HCT116 (cell line): Measurements from ENCODE around the gene ARPP21. TPM values are rescaled to one million over a fixed set of nuclear protein-coding genes. Genes with fewer than 3 reads are reported as not detected.

Source experiments
- ATAC-seq: fragments of 200-7000 bp; cut with Tn5 transposase; 2 replicates; pipeline ENCODE4 v1.9.1; 2020; ENCODE audit warnings: mild to moderate bottlenecking, moderate library complexity
- BruUV-seq: library from RNA; stranded (reverse); fragments of 400-500 nt; replicated peaks from 2 replicates; lab custom pipeline; 2021; lab: Mats Ljungman, UMichigan
- CTCF ChIA-PET: fragments of 300-600 bp; sonication (Branson Sonifier 250); formaldehyde crosslinking; loops from one replicate; lab custom pipeline; 2021; ENCODE audit warnings: antibody characterized with exemption; lab: Charles Lee
- POLR2A ChIA-PET: fragments of 300-600, 350-600 bp; sonication (Branson Sonifier 250); formaldehyde crosslinking; loops from one replicate; lab custom pipeline; 2021; ENCODE audit warnings: antibody characterized with exemption; lab: Charles Lee
- RAD21 ChIA-PET, 2 experiments: fragments of 300-600 bp; sonication (Branson Sonifier 250); formaldehyde crosslinking; loops; one replicate each; lab custom pipeline; 2023; ENCODE audit warnings: low total read pairs in 2 of 2; ENCODE audit not compliant: uncharacterized antibody in 2 of 2, unreplicated experiment in 2 of 2, low non-redundant PET in 1 of 2; lab: Charles Lee
- DNase-seq: peaks from one replicate; pipeline ENCODE4 v3.0.0-alpha.2; 2010; ENCODE audit warnings: low read depth, low spot score
- H2AFZ ChIP-seq: fragments of 200-600 bp; shearing (Covaris generic), sonication (generic); 2 replicates; pipeline ENCODE4 v1.6.1; 2017; ENCODE audit warnings: low read depth, mixed run types, mixed read lengths, antibody characterized with exemption, low read length; ENCODE audit not compliant: poor library complexity, severe bottlenecking
- H3K27ac ChIP-seq: 2 replicates; pipeline ENCODE4 v1.5.1; 2012; ENCODE audit warnings: low read depth, low read length
- H3K27me3 ChIP-seq: fragments of 200-600 bp; sonication (generic); 2 replicates; pipeline ENCODE4 v1.6.1; 2016; ENCODE audit warnings: mixed run types, low read length, mixed read lengths; ENCODE audit not compliant: insufficient read depth
- H3K36me3 ChIP-seq, 2 experiments: fragments of 200-500 bp in 1 of 2; fragments of 200-600 bp in 1 of 2; sonication (Bioruptor generic) in 1 of 2; sonication (generic) in 1 of 2; 2 replicates each; pipeline versions ENCODE4 v1.5.1 to v1.6.1; 2014 to 2016; ENCODE audit warnings: low read length in 2 of 2, inconsistent platforms in 1 of 2, mixed read lengths in 1 of 2, mixed run types in 1 of 2; ENCODE audit not compliant: insufficient read depth in 2 of 2, control insufficient read depth in 1 of 2
- H3K4me1 ChIP-seq, 2 experiments: fragments of 200-600 bp in 1 of 2; sonication (generic) in 1 of 2; 2 replicates each; pipeline versions ENCODE4 v1.5.1 to v1.6.1; 2012 to 2017; ENCODE audit warnings: low read length in 2 of 2, inconsistent platforms in 1 of 2, mild to moderate bottlenecking in 1 of 2, mixed read lengths in 1 of 2, mixed run types in 1 of 2, moderate library complexity in 1 of 2; ENCODE audit not compliant: insufficient read depth in 2 of 2, control insufficient read depth in 1 of 2
- H3K4me2 ChIP-seq: fragments of 200-600 bp; sonication (generic); 2 replicates; pipeline ENCODE4 v1.6.1; 2017; ENCODE audit warnings: mixed run types, low read length, mixed read lengths
- H3K4me3 ChIP-seq, 2 experiments: fragments of 200-600 bp in 1 of 2; sonication (generic) in 1 of 2; replicated peaks in 1 of 2; 2 replicates each; pipeline ENCODE4 v1.5.1; 2011 to 2016; ENCODE audit warnings: low read length in 2 of 2, control low read depth in 1 of 2, low read depth in 1 of 2, mild to moderate bottlenecking in 1 of 2, mixed read lengths in 1 of 2, mixed run types in 1 of 2
- H3K79me2 ChIP-seq: fragments of 200-600 bp; sonication (generic); 2 replicates; pipeline ENCODE4 v1.6.1; 2017; ENCODE audit warnings: mild to moderate bottlenecking, mixed run types, low read length, moderate library complexity, mixed read lengths; ENCODE audit not compliant: insufficient read depth
- H3K9ac ChIP-seq: fragments of 200-600 bp; sonication (generic); 2 replicates; pipeline ENCODE4 v1.6.1; 2016; ENCODE audit warnings: low read length, mixed read lengths
- H3K9me2 ChIP-seq: fragments of 200-600 bp; sonication (generic), shearing (Covaris generic); 2 replicates; pipeline ENCODE4 v1.6.1; 2017; ENCODE audit warnings: mixed run types, mild to moderate bottlenecking, moderate library complexity; ENCODE audit not compliant: insufficient read depth
- H3K9me3 ChIP-seq, 2 experiments: fragments of 200-500 bp in 1 of 2; fragments of 200-600 bp in 1 of 2; sonication (Bioruptor generic) in 1 of 2; sonication (generic) in 1 of 2; 2 replicates each; pipeline ENCODE4 v1.6.1; 2014 to 2017; ENCODE audit warnings: low read length in 2 of 2, mixed read lengths in 2 of 2, inconsistent platforms in 1 of 2, low read depth in 1 of 2, mild to moderate bottlenecking in 1 of 2, mixed run types in 1 of 2, moderate library complexity in 1 of 2; ENCODE audit not compliant: control insufficient read depth in 1 of 2, insufficient read depth in 1 of 2
- H4K20me1 ChIP-seq: fragments of 200-600 bp; sonication (generic), shearing (Covaris generic); 2 replicates; pipeline ENCODE4 v1.6.1; 2017; ENCODE audit warnings: mixed run types, mild to moderate bottlenecking, moderate library complexity; ENCODE audit not compliant: insufficient read depth
- CBX3 ChIP-seq: IDR thresholded peaks from 2 replicates; pipeline ENCODE4 v1.6.1; 2012; ENCODE audit warnings: low read depth
- CEBPB ChIP-seq: IDR thresholded peaks from 2 replicates; pipeline ENCODE4 v1.6.1; 2012; ENCODE audit warnings: low read depth
- EZH2 ChIP-seq: fragments of 200-600 bp; sonication (generic); IDR thresholded peaks from 2 replicates; pipeline ENCODE4 v1.6.1; 2017; ENCODE audit warnings: antibody characterized with exemption, mixed run types
- EZH2phosphoT487 ChIP-seq: fragments of 200-600 bp; IDR thresholded peaks from 2 replicates; pipeline ENCODE4 v1.6.1; 2018; ENCODE audit warnings: antibody characterized with exemption, borderline replicate concordance
- FOSL1 ChIP-seq: IDR thresholded peaks from 2 replicates; pipeline ENCODE4 v1.6.1; 2012; ENCODE audit warnings: low read depth
- JUND ChIP-seq: IDR thresholded peaks from 2 replicates; pipeline ENCODE4 v1.6.1; 2012
- POLR2A ChIP-seq: IDR thresholded peaks from 2 replicates; pipeline ENCODE4 v1.7.0; 2011; ENCODE audit warnings: borderline replicate concordance; ENCODE audit not compliant: insufficient read depth, insufficient read length; ENCODE audit errors: extremely low read depth
- SIN3A ChIP-seq: IDR thresholded peaks from 2 replicates; pipeline ENCODE4 v1.6.1; 2012; ENCODE audit warnings: low read depth
- SP1 ChIP-seq: IDR thresholded peaks from 2 replicates; pipeline ENCODE4 v1.6.1; 2012; ENCODE audit warnings: low read depth
- SRF ChIP-seq: IDR thresholded peaks from 2 replicates; pipeline ENCODE4 v1.6.1; 2012; ENCODE audit warnings: low read depth
- ZNF274 ChIP-seq: fragments of 200-500 bp; sonication (Bioruptor generic); IDR thresholded peaks from 2 replicates; pipeline ENCODE4 v1.6.1; 2014; ENCODE audit warnings: mild to moderate bottlenecking, low read depth, low read length, inconsistent platforms
- intact Hi-C: fragments of 100-400 bp; cut with micrococcal nuclease; formaldehyde crosslinking; loops from 2 replicates; pipeline ENCODE4 v1.10.0; 2022
- total RNA-seq: library from RNA; stranded (reverse); gene quantifications from one replicate; pipeline ENCODE4 v1.2.1, GENCODE V29; 2021; ENCODE audit not compliant: unreplicated experiment
- TF ChIP-seq, protein P1 (sequence below): IDR thresholded peaks from 2 replicates; pipeline ENCODE4 v1.6.1; 2012
- TF ChIP-seq, protein P2 (sequence below): IDR thresholded peaks from 2 replicates; pipeline ENCODE4 v1.6.1; 2011; ENCODE audit warnings: mild to moderate bottlenecking, low read length, moderate library complexity; ENCODE audit not compliant: insufficient replicate concordance; ENCODE audit errors: extremely low read depth
- TF ChIP-seq, protein P3 (sequence below): IDR thresholded peaks from 2 replicates; pipeline ENCODE4 v1.6.1; 2012

ARPP21 gene
- total RNA-seq, 1 experiment from 2014 or later: not detected

DNA sequence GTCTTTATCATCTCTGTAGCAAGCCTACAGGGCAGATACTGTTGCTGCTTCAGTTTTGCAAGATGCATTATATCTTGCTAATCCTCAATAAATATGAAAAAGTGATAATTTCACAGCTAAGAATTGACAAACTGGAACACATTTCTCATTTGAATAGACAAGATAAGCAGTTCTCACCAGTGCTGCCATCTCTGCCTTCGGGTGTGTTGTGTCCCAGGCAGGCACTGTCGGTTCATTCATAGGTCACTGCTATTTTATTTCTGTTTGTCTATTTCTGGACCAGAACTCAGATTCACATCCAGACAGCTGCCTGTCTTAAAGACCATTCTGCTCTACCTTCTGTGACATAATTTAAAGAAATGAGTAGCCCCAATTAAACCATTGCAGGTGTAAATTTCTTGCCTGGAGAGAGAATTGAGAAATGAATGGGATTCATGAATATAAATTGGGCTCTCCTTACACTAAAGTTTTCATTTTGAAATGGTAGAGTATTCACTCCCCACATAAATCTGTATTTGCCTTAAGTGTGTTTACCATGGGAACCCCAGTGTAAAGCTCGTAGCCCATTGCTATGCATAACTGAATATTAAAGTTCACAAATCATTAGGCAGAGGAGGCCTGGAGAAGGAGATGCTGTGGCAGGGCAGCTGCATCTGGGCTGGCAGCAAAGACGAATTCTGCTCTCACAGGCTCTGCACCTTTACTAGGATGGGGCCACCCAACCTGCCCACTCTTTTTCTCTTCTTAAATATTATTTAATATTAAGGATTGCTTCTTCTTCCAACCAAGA, 149.9 kb downstream of the ARPP21 start:
- Histone ChIP-seq H4K20me1 (no peaks in the 10 kb centered on the region), H3K9me3 (peaks cover 3 to 13% of the 10 kb centered on the region in 2 experiments; a peak in 2 of 4 replicates), H3K4me3 (no peak overlapping the region), H3K36me3 (no peaks in the 10 kb centered on the region), H3K27ac (no peak overlapping the region), H3K9me2 (no peaks in the 10 kb centered on the region), H3K4me1 (no peaks in the 10 kb centered on the region), H3K4me2 (no peak overlapping the region), H3K27me3 (no peaks in the 10 kb centered on the region), H3K79me2 (no peaks in the 10 kb centered on the region), H3K9ac (no peak overlapping the region), H2AFZ (no peak overlapping the region)
- intact Hi-C loops: no loop called here
- DNase-seq (no peak), ATAC-seq (no peak)
- no TSS peak for BruUV-seq
- ChIA-PET POLR2A (no interaction called here), RAD21 (no interaction called here), CTCF (no interaction called here)
- TF ChIP-seq, protein P1, sequence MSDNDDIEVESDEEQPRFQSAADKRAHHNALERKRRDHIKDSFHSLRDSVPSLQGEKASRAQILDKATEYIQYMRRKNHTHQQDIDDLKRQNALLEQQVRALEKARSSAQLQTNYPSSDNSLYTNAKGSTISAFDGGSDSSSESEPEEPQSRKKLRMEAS: no peak
- TF ChIP-seq SRF (no peak), EZH2 (no peak), JUND (no peak), CBX3 (no peak), FOSL1 (no peak), SP1 (no peak), CEBPB (no peak), SIN3A (no peak), EZH2phosphoT487 (no peak), ZNF274 (no peak), POLR2A (no peak)
- TF ChIP-seq, protein P2, sequence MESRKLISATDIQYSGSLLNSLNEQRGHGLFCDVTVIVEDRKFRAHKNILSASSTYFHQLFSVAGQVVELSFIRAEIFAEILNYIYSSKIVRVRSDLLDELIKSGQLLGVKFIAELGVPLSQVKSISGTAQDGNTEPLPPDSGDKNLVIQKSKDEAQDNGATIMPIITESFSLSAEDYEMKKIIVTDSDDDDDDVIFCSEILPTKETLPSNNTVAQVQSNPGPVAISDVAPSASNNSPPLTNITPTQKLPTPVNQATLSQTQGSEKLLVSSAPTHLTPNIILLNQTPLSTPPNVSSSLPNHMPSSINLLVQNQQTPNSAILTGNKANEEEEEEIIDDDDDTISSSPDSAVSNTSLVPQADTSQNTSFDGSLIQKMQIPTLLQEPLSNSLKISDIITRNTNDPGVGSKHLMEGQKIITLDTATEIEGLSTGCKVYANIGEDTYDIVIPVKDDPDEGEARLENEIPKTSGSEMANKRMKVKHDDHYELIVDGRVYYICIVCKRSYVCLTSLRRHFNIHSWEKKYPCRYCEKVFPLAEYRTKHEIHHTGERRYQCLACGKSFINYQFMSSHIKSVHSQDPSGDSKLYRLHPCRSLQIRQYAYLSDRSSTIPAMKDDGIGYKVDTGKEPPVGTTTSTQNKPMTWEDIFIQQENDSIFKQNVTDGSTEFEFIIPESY: no peak
- TF ChIP-seq, protein P3, sequence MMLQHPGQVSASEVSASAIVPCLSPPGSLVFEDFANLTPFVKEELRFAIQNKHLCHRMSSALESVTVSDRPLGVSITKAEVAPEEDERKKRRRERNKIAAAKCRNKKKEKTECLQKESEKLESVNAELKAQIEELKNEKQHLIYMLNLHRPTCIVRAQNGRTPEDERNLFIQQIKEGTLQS: no peak
